IMR-90 (cell line): ENCODE results near the gene KCNMA1. TPM values are rescaled to one million over a fixed set of nuclear protein-coding genes. Genes with fewer than 3 reads are reported as not detected.

Experiments used
- ATAC-seq: fragments of 200-7000 bp; cut with Tn5 transposase; 2 replicates; pipeline ENCODE4 v1.9.1; 2020; ENCODE audit warnings: low read depth, mild to moderate bottlenecking, moderate library complexity
- BruUV-seq: library from RNA; stranded (reverse); fragments of 400-500 nt; replicated peaks from 2 replicates; lab custom pipeline; 2021; lab: Mats Ljungman, UMichigan
- CTCF ChIA-PET: fragments of 300-600 bp; formaldehyde crosslinking; extraction: SDS; loops from one replicate; lab custom pipeline; 2021; ENCODE audit warnings: antibody characterized with exemption; lab: Yijun Ruan, JAX
- POLR2A ChIA-PET: fragments of 300-600 bp; sonication (Branson Sonifier 250); formaldehyde crosslinking; loops from one replicate; lab custom pipeline; 2022; ENCODE audit warnings: antibody characterized with exemption; ENCODE audit not compliant: unreplicated experiment; lab: Charles Lee
- DNase-seq: peaks from one replicate; pipeline ENCODE4 v3.0.0; 2013
- H2AFZ ChIP-seq: replicated peaks from 2 replicates; pipeline ENCODE3; 2013; ENCODE audit warnings: low read length, mild to moderate bottlenecking; ENCODE audit not compliant: poor library complexity
- H2AK5ac ChIP-seq: 2 replicates; pipeline ENCODE4 v1.6.1; 2013; ENCODE audit warnings: low read depth, low read length, inconsistent platforms
- H2AK9ac ChIP-seq: replicated peaks from 2 replicates; pipeline ENCODE3; 2013; ENCODE audit warnings: mild to moderate bottlenecking, low read depth, low read length, moderate library complexity; ENCODE audit not compliant: poor library complexity
- H2BK120ac ChIP-seq: 2 replicates; pipeline ENCODE4 v1.6.1; 2013; ENCODE audit warnings: low read depth, low read length, inconsistent platforms
- H2BK15ac ChIP-seq: 3 replicates; pipeline ENCODE4 v1.6.1; 2013; ENCODE audit warnings: low read depth, low read length, inconsistent platforms
- H2BK20ac ChIP-seq: 2 replicates; pipeline ENCODE4 v1.6.1; 2013; ENCODE audit warnings: low read depth, mild to moderate bottlenecking, inconsistent platforms, low read length, moderate library complexity
- H2BK5ac ChIP-seq: 2 replicates; pipeline ENCODE4 v1.6.1; 2013; ENCODE audit warnings: mild to moderate bottlenecking, low read depth, low read length, inconsistent platforms; ENCODE audit not compliant: poor library complexity, severe bottlenecking
- H3K14ac ChIP-seq: replicated peaks from 2 replicates; pipeline ENCODE4 v1.6.1; 2013; ENCODE audit warnings: low read depth, low read length, inconsistent platforms
- H3K18ac ChIP-seq: 2 replicates; pipeline ENCODE4 v1.6.1; 2013; ENCODE audit warnings: low read depth, low read length, control low read depth
- H3K23ac ChIP-seq: 2 replicates; pipeline ENCODE4 v1.6.1; 2013; ENCODE audit warnings: low read depth, low read length, inconsistent platforms
- H3K27ac ChIP-seq: 2 replicates; pipeline ENCODE4 v1.5.1; 2013; ENCODE audit warnings: mild to moderate bottlenecking, control low read depth, low read length; ENCODE audit not compliant: insufficient read depth
- H3K27me3 ChIP-seq: 2 replicates; pipeline ENCODE4 v1.6.1; 2013; ENCODE audit warnings: low read length; ENCODE audit not compliant: control insufficient read depth, insufficient read depth
- H3K36me3 ChIP-seq: 2 replicates; pipeline ENCODE4 v1.6.1; 2013; ENCODE audit warnings: low read length, mixed read lengths; ENCODE audit not compliant: control insufficient read depth, insufficient read depth
- H3K4ac ChIP-seq: 2 replicates; pipeline ENCODE4 v1.6.1; 2013; ENCODE audit warnings: low read depth, low read length, inconsistent platforms
- H3K4me1 ChIP-seq: 2 replicates; pipeline ENCODE4 v1.6.1; 2013; ENCODE audit warnings: low read length, mixed read lengths; ENCODE audit not compliant: control insufficient read depth, insufficient read depth
- H3K4me2 ChIP-seq: 2 replicates; pipeline ENCODE4 v1.6.1; 2013; ENCODE audit warnings: low read depth, mild to moderate bottlenecking, control low read depth, low read length, moderate library complexity
- H3K4me3 ChIP-seq: 2 replicates; pipeline ENCODE4 v1.5.1; 2013; ENCODE audit warnings: low read depth, mild to moderate bottlenecking, control low read depth, low read length, moderate library complexity; ENCODE audit not compliant: insufficient read depth
- H3K56ac ChIP-seq: 2 replicates; pipeline ENCODE4 v1.6.1; 2013; ENCODE audit warnings: low read length, inconsistent platforms; ENCODE audit not compliant: insufficient read depth; ENCODE audit errors: extremely low read depth
- H3K79me1 ChIP-seq, 2 experiments: 2 replicates each; pipeline ENCODE4 v1.6.1; 2013; ENCODE audit warnings: low read length in 2 of 2, inconsistent platforms in 1 of 2, low read depth in 1 of 2
- H3K9ac ChIP-seq: 2 replicates; pipeline ENCODE4 v1.6.1; 2013; ENCODE audit warnings: low read depth, low read length, control low read depth
- H3K9me1 ChIP-seq: 2 replicates; pipeline ENCODE4 v1.6.1; 2013; ENCODE audit warnings: low read length, inconsistent platforms; ENCODE audit not compliant: insufficient read depth
- H3K9me3 ChIP-seq: 2 replicates; pipeline ENCODE4 v1.6.1; 2013; ENCODE audit warnings: low read length; ENCODE audit not compliant: control insufficient read depth, insufficient read depth
- H4K20me1 ChIP-seq: 2 replicates; pipeline ENCODE4 v1.6.1; 2013; ENCODE audit warnings: low read length, inconsistent platforms; ENCODE audit not compliant: insufficient read depth
- H4K5ac ChIP-seq: 2 replicates; pipeline ENCODE4 v1.6.1; 2013; ENCODE audit warnings: mild to moderate bottlenecking, low read depth, low read length, control low read depth
- H4K8ac ChIP-seq, 2 experiments: 2 replicates each; pipeline ENCODE4 v1.6.1; 2013; ENCODE audit warnings: low read depth in 2 of 2, low read length in 2 of 2, control low read depth in 1 of 2, inconsistent platforms in 1 of 2
- H4K91ac ChIP-seq: 2 replicates; pipeline ENCODE4 v1.6.1; 2013; ENCODE audit warnings: low read depth, low read length, inconsistent platforms; ENCODE audit not compliant: insufficient read depth
- CTCF ChIP-seq: conservative IDR thresholded peaks from 2 replicates; pipeline ENCODE4 v1.5.1; 2012; ENCODE audit warnings: mild to moderate bottlenecking, low read depth, low read length, improper control_type of control experiment
- FOS ChIP-seq: fragments of 150-350 bp; IDR thresholded peaks from 2 replicates; pipeline ENCODE4 v1.6.1; 2016; ENCODE audit warnings: low read depth, low read length
- MAZ ChIP-seq: IDR thresholded peaks from 2 replicates; pipeline ENCODE4 v1.6.1; 2012; ENCODE audit warnings: low read depth, mild to moderate bottlenecking, low read length, improper control_type of control experiment, moderate library complexity, borderline replicate concordance
- MXI1 ChIP-seq: IDR thresholded peaks from 2 replicates; pipeline ENCODE4 v1.6.1; 2012; ENCODE audit warnings: low read depth, mild to moderate bottlenecking, low read length, moderate library complexity, borderline replicate concordance
- NFE2L2 ChIP-seq: fragments of 150-350 bp; IDR thresholded peaks from 2 replicates; pipeline ENCODE4 v1.6.1; 2016; ENCODE audit warnings: low read depth, mild to moderate bottlenecking, low read length
- RFX5 ChIP-seq: IDR thresholded peaks from 2 replicates; pipeline ENCODE4 v1.8.0; 2012; ENCODE audit warnings: low read depth, mild to moderate bottlenecking, low read length, moderate library complexity
- WGBS, 2 experiments: methylation state at CpG; one replicate each; pipeline versions ENCODE4 v1.1.5 to v1.1.7; 2013; ENCODE audit warnings: missing lambda C conversion rate in 2 of 2; ENCODE audit not compliant: insufficient read length in 1 of 2; ENCODE audit errors: extremely low coverage in 2 of 2; 5-methylcytosine and 5-hydroxymethylcytosine counted together
- dilution Hi-C: fragments of 300-500 bp; cut with HindIII; formaldehyde crosslinking; loops from one replicate; pipeline ENCODE4 v1.14.3; 2018; ENCODE audit warnings: low sequenced_read_pairs; ENCODE audit not compliant: unreplicated experiment
- in situ Hi-C: fragments of 300-500 bp; cut with MboI; formaldehyde crosslinking; loops from 3 replicates; pipeline ENCODE4 v1.14.3; 2019; ENCODE audit warnings: low sequenced_read_pairs, inconsistent platforms, mixed read lengths
- intact Hi-C: fragments of 100-400 bp; cut with micrococcal nuclease; formaldehyde crosslinking; loops from 2 replicates; pipeline ENCODE4 v1.10.0; 2022
- polyA plus RNA-seq, 3 experiments: library from polyadenylated mRNA; depleted of rRNA; stranded (reverse); fragments of >200 nt; gene quantifications; 2 replicates each; pipeline ENCODE4 v1.2.3, GENCODE V29; 2012; ENCODE audit warnings: low replicate concordance in 1 of 3
- total RNA-seq: library from RNA; depleted of rRNA; stranded (reverse); fragments of >200 nt; gene quantifications from 2 replicates; pipeline ENCODE4 v1.2.3, GENCODE V29; 2012

KCNMA1 gene
- total and polyA plus RNA-seq, 2 of the 4 experiments (the other 2 are of a cell fraction): 25.6 to 29.6 TPM

- DNase-seq: no peak
- Histone ChIP-seq H2BK15ac (no peak overlapping the region), H3K9me3 (no peaks in the 10 kb centered on the region), H3K9ac (no peak overlapping the region), H3K18ac (no peak overlapping the region), H4K91ac (no peak overlapping the region; the same call in 1 of the 2 replicates), H2BK5ac (no peak overlapping the region), H3K9me1 (peaks cover 8% of the 10 kb centered on the region), H2AK9ac (no peak overlapping the region), H2BK120ac (no peak overlapping the region), H4K20me1 (no peaks in the 10 kb centered on the region), H2AFZ (no peak overlapping the region), H3K14ac (no peak overlapping the region), H3K56ac (no peak overlapping the region), H3K27me3 (no peaks in the 10 kb centered on the region), H3K4me2 (no peak overlapping the region), H3K79me1 (peaks cover 0 to 3% of the 10 kb centered on the region in 2 experiments; a peak in 2 of 4 replicates), H4K5ac (no peak overlapping the region), H3K4ac (no peak overlapping the region), H3K23ac (no peak overlapping the region), H3K36me3 (no peaks in the 10 kb centered on the region), H3K27ac (no peak overlapping the region), H3K4me1 (peaks cover 5% of the 10 kb centered on the region; the same call in 1 of the 2 replicates), H4K8ac (no peak overlapping the region), H2AK5ac (no peak overlapping the region), H2BK20ac (no peak overlapping the region), H3K4me3 (no peak overlapping the region)
- intact Hi-C loops (no loop called here), in situ Hi-C loops (no loop called here), dilution Hi-C loops (no loop called here)
- 82% methylated on average over 3 of the region's 4 CpGs; no CpG with 5 or more reads in 1 of the 2 experiments for WGBS, 2 experiments
- ATAC-seq: no peak
- ChIA-PET CTCF (no interaction called here), POLR2A (no interaction called here)
- BruUV-seq: no TSS peak
- no peak for TF ChIP-seq CTCF
- TF ChIP-seq NFE2L2: no peak
- no peak for TF ChIP-seq FOS
- no peak for TF ChIP-seq RFX5
- no peak for TF ChIP-seq MAZ
- no peak for TF ChIP-seq MXI1
Observed at GRCh38 chr10:77400033-77400432, 237.6 kb downstream of the KCNMA1 start.
